ENCODE results near the gene RBBP8NL.

Gene RBBP8NL

GRCh38 chr20:62408640-62409039 is 18.7 kb downstream of the RBBP8NL start:
- Histone ChIP-seq H3K36me3 (no peaks in the 10 kb centered on the region), H3K9me3 (no peaks in the 10 kb centered on the region), H3K27me3 (no peaks in the 10 kb centered on the region), H3K4me3 (ENCODE audit: low read depth, low read length) (no peak overlapping the region), H3K4me1 (peaks cover 9% of the 10 kb centered on the region)
- no peak for TF ChIP-seq CTCF (IDR thresholded peaks at IDR 0.05; ENCODE audit: low read depth, low read length)
- no peak for DNase-seq

DNA sequence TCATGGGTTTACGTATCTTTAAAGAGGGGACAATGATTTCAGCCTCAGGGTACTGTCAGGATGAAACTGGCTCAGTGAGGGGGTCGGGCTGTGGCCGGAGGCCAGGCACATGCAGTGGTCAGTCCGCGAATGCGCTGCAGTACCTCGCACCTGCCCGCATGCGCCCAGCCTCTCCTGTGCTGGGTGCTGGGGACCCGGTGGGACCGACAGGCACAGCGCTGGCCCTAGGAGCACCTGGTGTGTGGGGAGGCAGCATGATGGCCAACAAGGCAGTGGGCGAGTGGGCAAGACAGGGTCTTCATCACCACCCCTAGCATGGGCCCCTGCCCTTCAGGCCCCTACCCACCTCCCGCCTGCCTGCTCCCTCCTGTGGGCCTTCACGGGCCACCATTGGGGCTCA is 19.3 kb downstream of the RBBP8NL start:
- Histone ChIP-seq H3K27me3 (no peaks in the 10 kb centered on the region), H3K4me1 (peaks cover 9% of the 10 kb centered on the region), H3K36me3 (no peaks in the 10 kb centered on the region), H3K9me3 (no peaks in the 10 kb centered on the region), H3K4me3 (ENCODE audit: low read depth, low read length) (no peak overlapping the region)
- TF ChIP-seq CTCF (IDR thresholded peaks at IDR 0.05; ENCODE audit: low read depth, low read length), result no peak
- no peak for DNase-seq

GRCh38 chr20:62407221-62407992 is 19.9 kb downstream of the RBBP8NL start, which contains the start of gene CABLES2:
TSS of gene CABLES2 (minus strand) at chr20:62407285. CDS start at chr20:62407276, 9 bp downstream.
- Histone ChIP-seq H3K4me3 (ENCODE audit: low read depth, low read length) (peak within 1 kb of the TSS; percentile 66), H3K27me3 (no peaks in the 10 kb centered on the region), H3K4me1 (peaks cover 9% of the 10 kb centered on the region), H3K36me3 (no peaks in the 10 kb centered on the region), H3K9me3 (no peaks in the 10 kb centered on the region)
- peak; percentile 96 for DNase-seq
- TF ChIP-seq CTCF (IDR thresholded peaks at IDR 0.05; ENCODE audit: low read depth, low read length), result no peak

GRCh38 chr20:62406635-62407176 is 20.6 kb downstream of the RBBP8NL start:
- Histone ChIP-seq H3K4me3 (ENCODE audit: low read depth, low read length) (peak overlapping the region; percentile 66), H3K27me3 (no peaks in the 10 kb centered on the region), H3K9me3 (no peaks in the 10 kb centered on the region), H3K36me3 (no peaks in the 10 kb centered on the region), H3K4me1 (peaks cover 9% of the 10 kb centered on the region)
- TF ChIP-seq CTCF (IDR thresholded peaks at IDR 0.05; ENCODE audit: low read depth, low read length), result no peak
- no peak for DNase-seq

- Histone ChIP-seq H3K36me3 (no peaks in the 10 kb centered on the region), H3K4me3 (ENCODE audit: low read depth, low read length) (peak overlapping the region; percentile 66), H3K4me1 (peaks cover 9% of the 10 kb centered on the region), H3K9me3 (no peaks in the 10 kb centered on the region), H3K27me3 (no peaks in the 10 kb centered on the region)
- no peak for TF ChIP-seq CTCF (IDR thresholded peaks at IDR 0.05; ENCODE audit: low read depth, low read length)
- DNase-seq, result no peak
Observed at GRCh38 chr20:62405981-62406513, 21.3 kb downstream of the RBBP8NL start.
